Neuron (in vitro differentiated cells): ENCODE measurements around the gene IL26.

Experiments
- H2AFZ ChIP-seq: one replicate; pipeline ENCODE4 v1.6.1; 2013; ENCODE audit warnings: low read depth, mild to moderate bottlenecking, inconsistent platforms, low read length, moderate library complexity
- H3K27me3 ChIP-seq: one replicate; pipeline ENCODE4 v1.6.1; 2013; ENCODE audit warnings: low read length; ENCODE audit not compliant: insufficient read depth
- H3K36me3 ChIP-seq: one replicate; pipeline ENCODE4 v1.6.1; 2013; ENCODE audit warnings: low read length; ENCODE audit not compliant: insufficient read depth
- H3K4me1 ChIP-seq: one replicate; pipeline ENCODE4 v1.6.1; 2013; ENCODE audit warnings: low read length; ENCODE audit not compliant: insufficient read depth
- H3K4me3 ChIP-seq: 2 replicates; pipeline ENCODE4 v1.5.1; 2013; ENCODE audit warnings: mild to moderate bottlenecking, low read length, moderate library complexity
- H3K9me3 ChIP-seq: one replicate; pipeline ENCODE4 v1.6.1; 2013; ENCODE audit warnings: low read length

IL26 gene

GRCh38 chr12:68207276-68207675, 18.3 kb downstream of the IL26 start:
- Histone ChIP-seq H3K4me1 (no peaks in the 10 kb centered on the region), H2AFZ (no peak overlapping the region), H3K36me3 (no peaks in the 10 kb centered on the region), H3K27me3 (no peaks in the 10 kb centered on the region), H3K9me3 (no peaks in the 10 kb centered on the region), H3K4me3 (no peak overlapping the region)

GRCh38 chr12:68206446-68206845, 19.2 kb downstream of the IL26 start:
- Histone ChIP-seq H3K36me3 (no peaks in the 10 kb centered on the region), H3K9me3 (no peaks in the 10 kb centered on the region), H3K4me1 (no peaks in the 10 kb centered on the region), H3K27me3 (no peaks in the 10 kb centered on the region), H3K4me3 (no peak overlapping the region), H2AFZ (no peak overlapping the region)

- no peaks in the 10 kb centered on the region for H3K9me3 ChIP-seq
- H3K36me3 ChIP-seq: no peaks in the 10 kb centered on the region
- H3K4me3 ChIP-seq: no peak overlapping the region
- no peaks in the 10 kb centered on the region for H3K27me3 ChIP-seq
- H2AFZ ChIP-seq: no peak overlapping the region
- H3K4me1 ChIP-seq: no peaks in the 10 kb centered on the region
Measured at GRCh38 chr12:68203460-68203875, 22.1 kb downstream of the IL26 start.

- Histone ChIP-seq H3K36me3 (no peaks in the 10 kb centered on the region), H2AFZ (no peak overlapping the region), H3K9me3 (no peaks in the 10 kb centered on the region), H3K27me3 (no peaks in the 10 kb centered on the region), H3K4me3 (no peak overlapping the region), H3K4me1 (no peaks in the 10 kb centered on the region)
Measured at GRCh38 chr12:68200854-68201253, 24.8 kb downstream of the IL26 start.

- H2AFZ ChIP-seq: no peak overlapping the region
- H3K36me3 ChIP-seq: no peaks in the 10 kb centered on the region
- no peak overlapping the region for H3K4me3 ChIP-seq
- no peaks in the 10 kb centered on the region for H3K27me3 ChIP-seq
- H3K4me1 ChIP-seq: no peaks in the 10 kb centered on the region
- no peaks in the 10 kb centered on the region for H3K9me3 ChIP-seq
Measured at GRCh38 chr12:68199127-68199526, 26.5 kb downstream of the IL26 start.

- Histone ChIP-seq H3K27me3 (no peaks in the 10 kb centered on the region), H3K4me1 (no peaks in the 10 kb centered on the region), H3K36me3 (no peaks in the 10 kb centered on the region), H3K9me3 (no peaks in the 10 kb centered on the region), H2AFZ (no peak overlapping the region), H3K4me3 (no peak overlapping the region)
Measured at GRCh38 chr12:68198507-68199086, 27.0 kb downstream of the IL26 start.

GRCh38 chr12:68190301-68190700, 35.3 kb downstream of the IL26 start:
- Histone ChIP-seq H3K4me3 (no peak overlapping the region), H2AFZ (no peak overlapping the region), H3K9me3 (no peaks in the 10 kb centered on the region), H3K36me3 (no peaks in the 10 kb centered on the region), H3K4me1 (no peaks in the 10 kb centered on the region), H3K27me3 (no peaks in the 10 kb centered on the region)

- H3K27me3 ChIP-seq: no peaks in the 10 kb centered on the region
- no peaks in the 10 kb centered on the region for H3K36me3 ChIP-seq
- H3K4me1 ChIP-seq: no peaks in the 10 kb centered on the region
- no peak overlapping the region for H3K4me3 ChIP-seq
- H2AFZ ChIP-seq: no peak overlapping the region
- H3K9me3 ChIP-seq: no peaks in the 10 kb centered on the region
Measured at GRCh38 chr12:68189821-68190242, 35.8 kb downstream of the IL26 start.

GRCh38 chr12:68185598-68185997, 40.0 kb downstream of the IL26 start:
- Histone ChIP-seq H3K27me3 (no peaks in the 10 kb centered on the region), H3K9me3 (no peaks in the 10 kb centered on the region), H3K4me3 (no peak overlapping the region), H3K4me1 (no peaks in the 10 kb centered on the region), H2AFZ (no peak overlapping the region), H3K36me3 (no peaks in the 10 kb centered on the region)

GRCh38 chr12:68180792-68181744, 44.5 kb downstream of the IL26 start:
- Histone ChIP-seq H3K27me3 (no peaks in the 10 kb centered on the region), H3K9me3 (no peaks in the 10 kb centered on the region), H2AFZ (no peak overlapping the region), H3K4me1 (peaks cover 3% of the 10 kb centered on the region), H3K36me3 (no peaks in the 10 kb centered on the region), H3K4me3 (no peak overlapping the region)

- no peaks in the 10 kb centered on the region for H3K9me3 ChIP-seq
- peaks cover 4% of the 10 kb centered on the region for H3K4me1 ChIP-seq
- no peak overlapping the region for H2AFZ ChIP-seq
- H3K4me3 ChIP-seq: no peak overlapping the region
- no peaks in the 10 kb centered on the region for H3K27me3 ChIP-seq
- no peaks in the 10 kb centered on the region for H3K36me3 ChIP-seq
Measured at GRCh38 chr12:68178774-68179439, 46.7 kb downstream of the IL26 start.

GRCh38 chr12:68178184-68178583, 47.4 kb downstream of the IL26 start:
- Histone ChIP-seq H2AFZ (no peak overlapping the region), H3K4me1 (peaks cover 4% of the 10 kb centered on the region), H3K27me3 (no peaks in the 10 kb centered on the region), H3K36me3 (no peaks in the 10 kb centered on the region), H3K9me3 (no peaks in the 10 kb centered on the region), H3K4me3 (no peak overlapping the region)

- Histone ChIP-seq H3K4me3 (no peak overlapping the region), H2AFZ (no peak overlapping the region), H3K27me3 (no peaks in the 10 kb centered on the region), H3K36me3 (no peaks in the 10 kb centered on the region), H3K4me1 (peaks cover 4% of the 10 kb centered on the region), H3K9me3 (no peaks in the 10 kb centered on the region)
Measured at GRCh38 chr12:68177562-68177961, 48.0 kb downstream of the IL26 start.
